Tibial nerve (tissue), 4 donors: Measurements from ENCODE around the gene NOL4L. TPM values are rescaled to one million over a fixed set of nuclear protein-coding genes. Genes with fewer than 3 reads are reported as not detected.
A peak's percentile ranks its signal among the peaks of the same experiment; 100 is the strongest.

Source experiments
- DNase-seq, 2 donors: peaks; one replicate each; pipeline ENCODE4 v3.0.0-alpha.2; 2019; ENCODE audit warnings: low spot score in 2 of 2
- H3K27ac ChIP-seq, 4 donors: fragments of 200-600 bp; sonication (generic) in 3 of 4; one replicate each; pipeline ENCODE4 v1.5.1; 2017 to 2019; ENCODE audit warnings: mild to moderate bottlenecking in 1 of 4
- H3K27me3 ChIP-seq, 2 donors: fragments of 200-600 bp; sonication (generic) in 1 of 2; one replicate each; pipeline versions ENCODE4 v1.5.1 to v1.6.0; 2017 to 2019
- H3K36me3 ChIP-seq, 3 donors: fragments of 200-600 bp; sonication (generic); one replicate each; pipeline ENCODE4 v1.5.1; 2018 to 2019
- H3K4me1 ChIP-seq, 4 donors: fragments of 200-600 bp; sonication (generic) in 3 of 4; one replicate each; pipeline ENCODE4 v1.5.1; 2017 to 2019
- H3K4me3 ChIP-seq, 4 donors: fragments of 200-600 bp; sonication (generic) in 3 of 4; one replicate each; pipeline ENCODE4 v1.5.1; 2017 to 2019; ENCODE audit warnings: mild to moderate bottlenecking in 1 of 4, moderate library complexity in 1 of 4
- H3K9me3 ChIP-seq, 4 donors: fragments of 200-600 bp; sonication (generic) in 3 of 4; one replicate each; pipeline ENCODE4 v1.5.1; 2017 to 2019
- EP300 ChIP-seq, 2 donors: sonication (generic); formaldehyde crosslinking; IDR thresholded peaks; one replicate each; pipeline ENCODE4 v1.6.1; 2017; ENCODE audit warnings: antibody characterized with exemption in 2 of 2, mild to moderate bottlenecking in 1 of 2
- POLR2A ChIP-seq, 2 donors: fragments of 450-650 bp; IDR thresholded peaks; one replicate each; pipeline ENCODE4 v1.6.1; 2017; ENCODE audit warnings: antibody characterized with exemption in 2 of 2, mild to moderate bottlenecking in 2 of 2, moderate library complexity in 2 of 2
- WGBS, 2 donors: methylation state at CpG; one replicate each; pipeline ENCODE4 v1.1.5; 2018; 5-methylcytosine and 5-hydroxymethylcytosine counted together
- total RNA-seq, 4 donors: library from RNA; depleted of rRNA; stranded (reverse); fragments of >200 nt; gene quantifications; one replicate each; pipeline ENCODE4 v1.1.0, GENCODE V29; 2016
- TF ChIP-seq, protein P1 (sequence below), 5 experiments: fragments of 200-600 bp in 3 of 5; fragments of 450-650 bp in 2 of 5; sonication (generic) in 3 of 5; IDR thresholded peaks; one replicate each; pipeline ENCODE4 v1.5.1; 2016 to 2019; ENCODE audit warnings: antibody characterized with exemption in 5 of 5, mild to moderate bottlenecking in 3 of 5, moderate library complexity in 2 of 5

The NOL4L gene
- total RNA-seq, 4 donors from 2014 or later, result 11.5 to 22.3 (median 19.9) TPM

- H3K27me3 ChIP-seq, result peaks cover 0 to 34% of the 10 kb centered on the region in 2 donors
- no peaks in the 10 kb centered on the region for H3K36me3 ChIP-seq
- H3K4me1 ChIP-seq, result peaks cover 0 to 12% (median 0%) of the 10 kb centered on the region in 4 donors
- no peak overlapping the region for H3K27ac ChIP-seq
- WGBS, 2 donors, result 81 to 85% methylated on average over 5 of the region's 5 CpGs
- no peak for DNase-seq
- H3K4me3 ChIP-seq, result no peak overlapping the region
- no peaks in the 10 kb centered on the region for H3K9me3 ChIP-seq
- TF ChIP-seq, protein P1, sequence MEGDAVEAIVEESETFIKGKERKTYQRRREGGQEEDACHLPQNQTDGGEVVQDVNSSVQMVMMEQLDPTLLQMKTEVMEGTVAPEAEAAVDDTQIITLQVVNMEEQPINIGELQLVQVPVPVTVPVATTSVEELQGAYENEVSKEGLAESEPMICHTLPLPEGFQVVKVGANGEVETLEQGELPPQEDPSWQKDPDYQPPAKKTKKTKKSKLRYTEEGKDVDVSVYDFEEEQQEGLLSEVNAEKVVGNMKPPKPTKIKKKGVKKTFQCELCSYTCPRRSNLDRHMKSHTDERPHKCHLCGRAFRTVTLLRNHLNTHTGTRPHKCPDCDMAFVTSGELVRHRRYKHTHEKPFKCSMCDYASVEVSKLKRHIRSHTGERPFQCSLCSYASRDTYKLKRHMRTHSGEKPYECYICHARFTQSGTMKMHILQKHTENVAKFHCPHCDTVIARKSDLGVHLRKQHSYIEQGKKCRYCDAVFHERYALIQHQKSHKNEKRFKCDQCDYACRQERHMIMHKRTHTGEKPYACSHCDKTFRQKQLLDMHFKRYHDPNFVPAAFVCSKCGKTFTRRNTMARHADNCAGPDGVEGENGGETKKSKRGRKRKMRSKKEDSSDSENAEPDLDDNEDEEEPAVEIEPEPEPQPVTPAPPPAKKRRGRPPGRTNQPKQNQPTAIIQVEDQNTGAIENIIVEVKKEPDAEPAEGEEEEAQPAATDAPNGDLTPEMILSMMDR (IDR thresholded peaks at IDR 0.05), result no peak
- TF ChIP-seq POLR2A (IDR thresholded peaks at IDR 0.05) (no peak), EP300 (IDR thresholded peaks at IDR 0.05) (no peak)
These were observed 4.6 kb upstream of the NOL4L start for GRCh38 chr20:32589769-32590168.

- DNase-seq, result no peak
- WGBS, 2 donors, result 82 to 84% methylated on average over 3 to 5 of the region's 5 CpGs
- Histone ChIP-seq H3K4me1 (peaks cover 0 to 16% (median 0%) of the 10 kb centered on the region in 4 donors), H3K9me3 (no peaks in the 10 kb centered on the region), H3K27ac (no peak overlapping the region), H3K4me3 (no peak overlapping the region), H3K36me3 (no peaks in the 10 kb centered on the region), H3K27me3 (peaks cover 0 to 34% of the 10 kb centered on the region in 2 donors)
- TF ChIP-seq EP300 (IDR thresholded peaks at IDR 0.05), result no peak
- TF ChIP-seq POLR2A (IDR thresholded peaks at IDR 0.05), result no peak
These were observed 4.1 kb upstream of the NOL4L start for GRCh38 chr20:32589256-32589655.

GRCh38 chr20:32588040-32588439 lies 2.9 kb upstream of the NOL4L start:
- H3K27me3 ChIP-seq, result peaks cover 0 to 34% of the 10 kb centered on the region in 2 donors
- H3K9me3 ChIP-seq, result no peaks in the 10 kb centered on the region
- H3K4me3 ChIP-seq, result no peak overlapping the region
- TF ChIP-seq, protein P1 (IDR thresholded peaks at IDR 0.05), result no peak
- TF ChIP-seq EP300 (IDR thresholded peaks at IDR 0.05) (no peak), POLR2A (IDR thresholded peaks at IDR 0.05) (no peak)
- peaks cover 0 to 27% (median 0%) of the 10 kb centered on the region in 4 donors for H3K4me1 ChIP-seq
- H3K27ac ChIP-seq, result no peak overlapping the region
- H3K36me3 ChIP-seq, result no peaks in the 10 kb centered on the region
- WGBS, 2 donors, result 54 to 69% methylated on average over 5 of the region's 5 CpGs
- no peak for DNase-seq

DNA sequence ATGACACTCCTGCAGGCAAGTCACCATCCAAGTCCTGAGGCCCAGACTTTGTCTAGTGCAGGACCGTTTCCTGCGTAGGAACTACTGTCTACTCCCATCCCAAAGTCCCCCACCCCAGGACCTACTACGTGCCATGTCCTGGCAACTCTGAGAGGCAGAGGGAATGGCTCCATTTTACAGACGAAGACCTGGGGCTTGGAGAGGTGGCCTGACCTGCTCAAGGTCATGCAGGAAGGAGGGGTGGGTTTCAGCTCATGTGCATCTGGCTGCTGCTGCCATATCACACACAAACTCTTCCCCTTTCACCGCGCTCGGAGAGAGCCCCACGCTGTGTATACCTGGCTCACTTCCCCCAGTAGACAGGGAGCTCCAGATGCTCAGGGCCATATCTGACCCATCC lies 1.2 kb upstream of the NOL4L start:
- WGBS, 2 donors, result 46 to 64% methylated on average over 8 of the region's 8 CpGs
- TF ChIP-seq, protein P1 (IDR thresholded peaks at IDR 0.05), result no peak
- TF ChIP-seq POLR2A (IDR thresholded peaks at IDR 0.05) (no peak), EP300 (IDR thresholded peaks at IDR 0.05) (no peak)
- Histone ChIP-seq H3K9me3 (no peaks in the 10 kb centered on the region), H3K4me1 (peaks cover 0 to 32% (median 2%) of the 10 kb centered on the region in 4 donors), H3K36me3 (no peaks in the 10 kb centered on the region), H3K27ac (no peak overlapping the region), H3K4me3 (no peak overlapping the region), H3K27me3 (peaks cover 0 to 42% of the 10 kb centered on the region in 2 donors)
- no peak for DNase-seq

DNA sequence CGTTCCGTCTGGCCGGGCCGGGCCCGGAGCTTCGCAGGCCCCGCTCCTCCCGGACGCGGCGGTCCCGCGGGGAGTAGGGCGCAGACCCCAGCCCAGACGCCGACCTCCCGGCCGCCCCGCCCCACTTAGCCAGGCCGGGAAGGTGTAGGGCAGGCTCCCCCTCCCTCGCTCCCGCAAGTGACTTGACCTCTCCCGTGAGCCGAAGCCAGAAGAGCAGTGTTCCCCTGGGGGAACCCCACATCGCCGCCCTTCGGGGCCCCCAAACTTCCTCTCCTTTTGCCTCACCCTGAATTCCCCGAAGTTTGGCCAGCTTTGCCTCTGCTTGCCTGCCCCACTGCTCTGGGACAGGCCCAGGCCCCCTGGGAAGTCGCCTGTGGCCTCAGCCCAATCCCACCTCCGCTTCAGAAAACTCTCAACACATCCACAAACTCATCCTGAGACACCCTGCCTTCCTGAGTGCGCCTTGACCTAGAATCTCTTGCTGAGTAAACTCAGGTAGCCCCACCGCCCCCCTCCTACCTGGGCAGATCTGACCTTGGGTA lies 524 bp upstream of the NOL4L start:
- peaks cover 0 to 42% of the 10 kb centered on the region in 2 donors for H3K27me3 ChIP-seq
- no peaks in the 10 kb centered on the region for H3K9me3 ChIP-seq
- WGBS, 2 donors, result 26 to 31% methylated on average over 12 to 14 of the region's 32 CpGs
- TF ChIP-seq POLR2A (IDR thresholded peaks at IDR 0.05) (no peak), EP300 (IDR thresholded peaks at IDR 0.05) (no peak)
- TF ChIP-seq, protein P1 (IDR thresholded peaks at IDR 0.05), result no peak
- peaks cover 0 to 32% (median 2%) of the 10 kb centered on the region in 4 donors for H3K4me1 ChIP-seq
- H3K36me3 ChIP-seq, result no peaks in the 10 kb centered on the region
- no peak overlapping the region for H3K27ac ChIP-seq
- peak overlapping the region in 1 of 4 donors; percentile 56 for H3K4me3 ChIP-seq
- DNase-seq, result no peak
